SU-DHL-6 (cell line): ENCODE measurements around the gene YLPM1.

ENCODE experiments used
- H2AFZ ChIP-seq: fragments of 200-600 bp; sonication (generic); 2 replicates; pipeline ENCODE4 v1.6.1; 2014; ENCODE audit warnings: low read depth, mild to moderate bottlenecking, moderate library complexity, mixed read lengths, antibody characterized with exemption, low read length; ENCODE audit not compliant: severe bottlenecking
- H3F3A ChIP-seq: fragments of 200-600 bp; shearing (Covaris generic); 2 replicates; pipeline ENCODE4 v1.6.0; 2016; ENCODE audit warnings: antibody characterized with exemption, mild to moderate bottlenecking; ENCODE audit not compliant: insufficient read depth
- H3K27ac ChIP-seq: fragments of 200-600 bp; sonication (generic); 2 replicates; pipeline ENCODE4 v1.5.1; 2016; ENCODE audit warnings: low read depth, mild to moderate bottlenecking, low read length, moderate library complexity, mixed read lengths
- H3K27me3 ChIP-seq: fragments of 200-600 bp; sonication (generic), shearing (Covaris generic); 2 replicates; pipeline ENCODE4 v1.6.0; 2014; ENCODE audit warnings: mild to moderate bottlenecking, low read length
- H3K36me3 ChIP-seq: fragments of 200-600 bp; sonication (generic); 2 replicates; pipeline ENCODE4 v1.6.1; 2014; ENCODE audit warnings: mild to moderate bottlenecking, low read length, mixed read lengths
- H3K4me2 ChIP-seq: fragments of 300-600, 200-600 bp; shearing (Covaris generic), sonication (generic); 2 replicates; pipeline ENCODE4 v1.6.0; 2014; ENCODE audit warnings: low read length, low read depth, mild to moderate bottlenecking; ENCODE audit not compliant: poor library complexity, severe bottlenecking
- H3K4me3 ChIP-seq: fragments of 200-600 bp; sonication (generic); 2 replicates; pipeline ENCODE4 v1.5.1; 2014; ENCODE audit warnings: antibody characterized with exemption, low read length, mild to moderate bottlenecking, mixed read lengths; ENCODE audit not compliant: insufficient read depth, poor library complexity, severe bottlenecking
- H3K79me2 ChIP-seq: fragments of 200-600 bp; sonication (generic); 2 replicates; pipeline ENCODE4 v1.6.1; 2014; ENCODE audit warnings: mild to moderate bottlenecking, low read length, moderate library complexity; ENCODE audit not compliant: insufficient read depth
- H3K9ac ChIP-seq: fragments of 200-600 bp; sonication (generic); 2 replicates; pipeline ENCODE4 v1.7.0; 2014; ENCODE audit warnings: mild to moderate bottlenecking, low read length
- H3K9me2 ChIP-seq: fragments of 200-600 bp; sonication (generic); replicated peaks from 2 replicates; pipeline ENCODE4 v1.6.1; 2014; ENCODE audit warnings: low read length; ENCODE audit not compliant: insufficient read depth
- H3K9me3 ChIP-seq: fragments of 200-600 bp; sonication (generic); 2 replicates; pipeline ENCODE4 v1.6.1; 2014; ENCODE audit warnings: low read length, mixed read lengths; ENCODE audit not compliant: insufficient read depth
- H4K20me1 ChIP-seq: fragments of 200-600 bp; sonication (generic); 2 replicates; pipeline ENCODE4 v1.6.1; 2014; ENCODE audit warnings: low read depth, mild to moderate bottlenecking, antibody characterized with exemption, low read length, moderate library complexity, mixed read lengths
- CTCF ChIP-seq: fragments of 200-600 bp; sonication (generic); IDR thresholded peaks from one replicate; pipeline ENCODE4 v1.5.1; 2017; ENCODE audit warnings: antibody characterized with exemption, mild to moderate bottlenecking, low read length, moderate library complexity; ENCODE audit not compliant: insufficient read depth, poor library complexity, severe bottlenecking
- EZH2phosphoT487 ChIP-seq: fragments of 200-600 bp; sonication (generic), shearing (Covaris generic); conservative IDR thresholded peaks from 2 replicates; pipeline ENCODE4 v1.6.1; 2018; ENCODE audit warnings: mild to moderate bottlenecking, antibody characterized with exemption, low read length, moderate library complexity, mixed read lengths

The YLPM1 gene

DNA sequence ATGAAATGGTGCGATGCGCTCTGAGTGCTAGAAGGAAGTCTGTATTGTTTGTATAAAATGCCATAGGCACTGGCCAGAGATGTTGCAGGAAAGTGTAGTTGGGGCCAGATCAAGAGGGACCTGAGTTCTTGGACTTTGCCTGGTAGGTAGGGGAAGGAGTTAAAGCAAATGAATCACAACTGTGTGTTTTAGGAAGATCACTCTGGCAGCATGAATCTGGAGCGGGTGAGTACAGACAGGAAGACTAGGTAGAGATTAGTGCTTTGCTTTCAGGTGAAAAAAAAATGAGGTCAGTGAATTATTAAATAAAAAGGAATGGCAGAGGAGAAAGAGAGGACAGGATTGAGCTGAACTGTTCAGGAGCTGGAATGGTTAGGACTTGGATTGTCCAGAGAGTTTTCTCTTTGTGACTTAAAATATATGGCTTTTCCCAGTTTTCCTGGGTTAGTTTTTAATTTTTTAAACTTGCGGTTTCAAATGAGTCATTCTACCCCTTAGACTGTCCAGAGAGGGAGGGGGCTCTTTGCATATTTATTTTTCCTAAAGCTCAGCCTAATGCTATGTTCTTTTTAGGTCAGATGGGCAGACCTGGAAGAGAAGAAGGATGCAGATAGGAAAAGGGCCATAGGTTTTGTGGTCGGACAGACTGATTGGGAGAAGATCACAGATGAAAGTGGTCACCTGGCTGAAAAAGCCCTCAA, 71.7 kb downstream of the YLPM1 start:
- Histone ChIP-seq H3K9me3 (no peaks in the 10 kb centered on the region), H2AFZ (no peak overlapping the region), H3K27me3 (no peaks in the 10 kb centered on the region), H3F3A (peaks cover 17% of the 10 kb centered on the region; the same call in 1 of the 2 replicates), H3K9me2 (no peaks in the 10 kb centered on the region), H3K36me3 (peaks cover 16% of the 10 kb centered on the region; the same call in 1 of the 2 replicates), H3K4me2 (no peak overlapping the region), H3K27ac (no peak overlapping the region), H3K4me3 (no peak overlapping the region), H3K79me2 (no peaks in the 10 kb centered on the region), H3K9ac (no peak overlapping the region), H4K20me1 (no peaks in the 10 kb centered on the region)
- TF ChIP-seq CTCF (no peak), EZH2phosphoT487 (no peak)

GRCh38 chr14:74835645-74836250, 72.6 kb downstream of the YLPM1 start:
- H3K36me3 ChIP-seq, result peaks cover 9% of the 10 kb centered on the region; the same call in 1 of the 2 replicates

GRCh38 chr14:74836251-74836960, 73.3 kb downstream of the YLPM1 start:
- no peak overlapping the region for H2AFZ ChIP-seq
- no peaks in the 10 kb centered on the region for H3K9me2 ChIP-seq
- H3K9ac ChIP-seq, result no peak overlapping the region
- 0 out of 2 replicates have a peak, but pooled peaks cover 6% of the 10 kb centered on the region for H3K36me3 ChIP-seq
- no peaks in the 10 kb centered on the region for H4K20me1 ChIP-seq
- H3K4me3 ChIP-seq, result no peak overlapping the region
- no peaks in the 10 kb centered on the region for H3K79me2 ChIP-seq
- H3K27me3 ChIP-seq, result no peaks in the 10 kb centered on the region
- H3K27ac ChIP-seq, result no peak overlapping the region
- H3F3A ChIP-seq, result peaks cover 17% of the 10 kb centered on the region; the same call in 1 of the 2 replicates
- H3K9me3 ChIP-seq, result no peaks in the 10 kb centered on the region
- no peak for TF ChIP-seq EZH2phosphoT487
- no peak for TF ChIP-seq CTCF
- no peak overlapping the region for H3K4me2 ChIP-seq

More at GRCh38 chr14:74835645-74836250, 72.6 kb downstream of the YLPM1 start:
- Histone ChIP-seq H3K4me2 (no peak overlapping the region), H3K9me3 (no peaks in the 10 kb centered on the region), H3F3A (peaks cover 17% of the 10 kb centered on the region; the same call in 1 of the 2 replicates), H3K9ac (no peak overlapping the region), H3K4me3 (no peak overlapping the region), H4K20me1 (no peaks in the 10 kb centered on the region), H3K9me2 (no peaks in the 10 kb centered on the region), H3K27ac (no peak overlapping the region), H3K27me3 (no peaks in the 10 kb centered on the region), H3K79me2 (no peaks in the 10 kb centered on the region), H2AFZ (no peak overlapping the region)
- TF ChIP-seq CTCF (no peak), EZH2phosphoT487 (no peak)
